B cell (primary cell): ENCODE data around the gene RAB26. TPM values are rescaled to one million over a fixed set of nuclear protein-coding genes. Genes with fewer than 3 reads are reported as not detected.
A peak's percentile ranks its signal among the peaks of the same experiment; 100 is the strongest.
"Not testable (repeated sequence)": the region's sequence is repeated elsewhere in the genome, so short reads cannot be mapped to it uniquely, and the experiment has no call there.

Experiments used
- ATAC-seq: fragments of 200-7000 bp; cut with Tn5 transposase; one replicate; pipeline ENCODE4 v1.10.0; 2021; ENCODE audit warnings: low read depth, mild to moderate bottlenecking, moderate number of reproducible peaks, moderate library complexity
- CTCF ChIA-PET: fragments of 350-600 bp; sonication (Branson Sonifier 250); formaldehyde crosslinking; loops from one replicate; lab custom pipeline; 2021; ENCODE audit warnings: antibody characterized with exemption, inconsistent platforms; lab: Charles Lee
- POLR2A ChIA-PET: fragments of 350-600 bp; sonication (Branson Sonifier 250); formaldehyde crosslinking; loops from one replicate; lab custom pipeline; 2021; ENCODE audit warnings: antibody characterized with exemption; lab: Charles Lee
- DNase-seq: peaks from one replicate; pipeline ENCODE4 v3.0.0; 2013
- H2AFZ ChIP-seq: 2 replicates; pipeline ENCODE4 v1.6.1; 2012; ENCODE audit warnings: mild to moderate bottlenecking, low read depth, low read length; ENCODE audit not compliant: insufficient read depth, poor library complexity, severe bottlenecking
- H3K27ac ChIP-seq, 2 donors: 1 replicate in 1 of 2; 2 replicates in 1 of 2; pipeline ENCODE4 v1.5.1; 2012 to 2013; ENCODE audit warnings: low read length in 2 of 2, mild to moderate bottlenecking in 2 of 2, moderate library complexity in 1 of 2
- H3K27me3 ChIP-seq, 4 experiments: fragments of 200-600 bp in 1 of 4; sonication (generic) in 1 of 4; replicated peaks in 1 of 4; 1 replicate in 2 of 4; 2 replicates in 2 of 4; pipeline versions ENCODE4 v1.6.1 to v1.7.0; 2013 to 2016; ENCODE audit warnings: low read length in 3 of 4, mild to moderate bottlenecking in 2 of 4, mixed read lengths in 1 of 4, moderate library complexity in 1 of 4; ENCODE audit not compliant: insufficient read depth in 4 of 4, control insufficient read depth in 3 of 4; ENCODE audit errors: control extremely low read depth in 1 of 4
- H3K36me3 ChIP-seq, 2 experiments: replicated peaks in 1 of 2; 1 replicate in 1 of 2; 2 replicates in 1 of 2; pipeline versions ENCODE4 v1.6.1 to v1.7.1; 2013; ENCODE audit warnings: low read length in 1 of 2; ENCODE audit not compliant: insufficient read depth in 2 of 2, control insufficient read depth in 1 of 2; ENCODE audit errors: control extremely low read depth in 1 of 2, extremely low read depth in 1 of 2
- H3K4me1 ChIP-seq, 2 donors: fragments of 200-600 bp in 1 of 2; sonication (generic) in 1 of 2; 1 replicate in 1 of 2; 2 replicates in 1 of 2; pipeline versions ENCODE4 v1.5.1 to v1.6.1; 2013 to 2017; ENCODE audit warnings: low read length in 2 of 2; ENCODE audit not compliant: control insufficient read depth in 2 of 2, insufficient read depth in 2 of 2
- H3K4me2 ChIP-seq: replicated peaks from 2 replicates; pipeline ENCODE3; 2012; ENCODE audit warnings: mild to moderate bottlenecking, low read depth, low read length; ENCODE audit not compliant: poor library complexity, severe bottlenecking
- H3K4me3 ChIP-seq, 5 experiments: fragments of 200-600 bp in 1 of 5; sonication (generic) in 1 of 5; 1 replicate in 3 of 5; 2 replicates in 2 of 5; pipeline versions ENCODE4 v1.5.1 to v1.7.0; 2011 to 2016; ENCODE audit warnings: low read length in 4 of 5, mild to moderate bottlenecking in 4 of 5, low read depth in 2 of 5, control low read depth in 1 of 5, moderate library complexity in 1 of 5; ENCODE audit not compliant: insufficient read depth in 1 of 5; ENCODE audit errors: control extremely low read depth in 1 of 5, extremely low read depth in 1 of 5
- H3K79me2 ChIP-seq: fragments of 200-600 bp; sonication (generic); one replicate; pipeline ENCODE4 v1.6.0; 2016; ENCODE audit warnings: low read length; ENCODE audit not compliant: control insufficient read depth, insufficient read depth
- H3K9ac ChIP-seq: fragments of 200-600 bp; sonication (generic); 2 replicates; pipeline ENCODE4 v1.6.1; 2017; ENCODE audit warnings: mild to moderate bottlenecking, low read length, moderate library complexity
- H3K9me3 ChIP-seq, 3 donors: one replicate each; pipeline versions ENCODE4 v1.6.1 to v1.7.1; 2013; ENCODE audit warnings: low read length in 2 of 3; ENCODE audit not compliant: control insufficient read depth in 2 of 3, insufficient read depth in 1 of 3; ENCODE audit errors: control extremely low read depth in 1 of 3
- H4K20me1 ChIP-seq: 2 replicates; pipeline ENCODE4 v1.6.0; 2012; ENCODE audit warnings: mild to moderate bottlenecking, low read length; ENCODE audit not compliant: insufficient read depth, control insufficient read depth, poor library complexity, severe bottlenecking
- H3K27ac Mint-ChIP-seq: one replicate; pipeline ENCODE4 v1.8.0; 2021; ENCODE audit warnings: mixed read lengths
- H3K27me3 Mint-ChIP-seq: one replicate; pipeline ENCODE4 v1.8.0; 2021; ENCODE audit warnings: mixed read lengths
- H3K4me1 Mint-ChIP-seq: one replicate; pipeline ENCODE4 v1.8.0; 2021; ENCODE audit warnings: mixed read lengths
- H3K4me3 Mint-ChIP-seq: one replicate; pipeline ENCODE4 v1.8.0; 2021; ENCODE audit warnings: mixed read lengths
- H3K9me3 Mint-ChIP-seq: one replicate; pipeline ENCODE4 v1.8.0; 2022; ENCODE audit warnings: mixed read lengths; ENCODE audit not compliant: insufficient read depth
- EZH2 ChIP-seq: IDR thresholded peaks from 2 replicates; pipeline ENCODE4 v1.6.1; 2012; ENCODE audit warnings: borderline replicate concordance, low read depth, mild to moderate bottlenecking, moderate library complexity, low read length; ENCODE audit not compliant: insufficient read depth, poor library complexity, severe bottlenecking
- WGBS: methylation state at CpG from one replicate; pipeline ENCODE4 v1.1.5; 2013; ENCODE audit warnings: missing lambda C conversion rate; ENCODE audit not compliant: insufficient coverage; 5-methylcytosine and 5-hydroxymethylcytosine counted together
- intact Hi-C: fragments of 100-400 bp; cut with micrococcal nuclease; formaldehyde crosslinking; loops from one replicate; pipeline ENCODE4 v1.10.0; 2022
- polyA plus RNA-seq: library from polyadenylated mRNA; depleted of rRNA; stranded (reverse); fragments of >200 nt; gene quantifications from 2 replicates; pipeline ENCODE4 v1.2.3, GENCODE V29; 2012
- total RNA-seq, 2 donors: library from RNA; stranded (reverse); fragments of 120-200 nt in 1 of 2; gene quantifications; 1 replicate in 1 of 2; 2 replicates in 1 of 2; pipeline versions ENCODE4 v1.2.3 to v1.2.4, GENCODE V29; 2013 to 2022
- TF ChIP-seq, protein P1 (sequence below): fragments of 200-600 bp; IDR thresholded peaks from one replicate; pipeline ENCODE4 v1.8.0; 2022; ENCODE audit warnings: antibody characterized with exemption, mild to moderate bottlenecking

Gene RAB26
- total and polyA plus RNA-seq, 2 donors (not counting 1 experiment from before 2014, with no cell fraction given) = 0.62 to 1.2 TPM

DNA sequence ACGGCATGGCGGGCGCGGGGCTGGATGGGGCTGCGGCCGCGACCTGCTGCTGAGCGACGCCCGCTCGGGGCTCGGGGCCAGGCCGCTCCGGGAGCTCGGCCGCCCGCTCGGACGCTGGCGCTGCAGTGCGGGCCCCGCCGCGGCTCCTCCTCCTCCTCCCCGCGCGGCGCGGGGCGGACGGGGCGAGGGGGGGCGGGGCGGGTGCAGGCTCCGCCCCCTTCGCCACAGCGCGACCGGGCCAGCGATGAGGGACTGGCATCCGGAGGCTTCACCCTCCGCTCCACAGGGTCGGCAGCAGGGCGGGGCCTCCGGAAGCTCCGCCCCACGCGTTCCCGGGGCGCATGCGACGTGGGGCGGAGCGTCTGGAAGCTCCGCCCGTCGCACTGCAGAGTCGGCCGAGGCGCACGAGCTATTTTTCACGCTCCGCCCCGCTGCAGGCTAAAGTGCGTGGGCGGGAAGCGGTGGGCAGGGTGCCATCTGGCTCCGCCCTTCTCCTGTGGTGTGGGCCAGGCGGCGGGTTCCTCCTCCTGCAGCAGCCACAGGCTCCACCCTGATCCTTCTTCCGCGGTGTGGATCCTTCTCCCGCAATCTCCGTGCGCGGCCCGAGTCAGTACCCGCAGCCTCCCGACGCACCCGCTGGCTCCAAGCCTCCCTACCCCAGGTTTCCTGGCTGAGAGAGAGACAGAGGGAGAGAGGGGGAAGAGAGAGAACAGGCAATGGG, 12.5 kb upstream of the RAB26 start, which contains the start of gene PKD1:
PKD1 (minus strand) TSS at position 129 of the 721 bp plus-strand sequence. CDS start 209 bp downstream, outside the sequence.
- H3K36me3 ChIP-seq, H3K27me3 ChIP-seq, H3K79me2 ChIP-seq, H4K20me1 ChIP-seq, H3K9me3 ChIP-seq, H3K27me3 Mint-ChIP-seq, H3K9me3 Mint-ChIP-seq: not testable (repeated sequence)
- Mint-ChIP-seq H3K4me1 (peaks cover 10% of the 10 kb centered on the region), H3K27ac (peak within 1 kb of the TSS; percentile 99), H3K4me3 (peak within 1 kb of the TSS; percentile 97)
- Histone ChIP-seq H3K4me2 (peak within 1 kb of the TSS; percentile 68), H2AFZ (peak within 1 kb of the TSS; percentile 60), H3K4me1 (peaks cover 4 to 10% of the 10 kb centered on the region in 2 donors), H3K4me3 (peak within 1 kb of the TSS in 4 of 5 experiments; percentile 37 to 56 (median 50)), H3K27ac (peak within 1 kb of the TSS; percentile 45 to 61), H3K9ac (peak within 1 kb of the TSS; percentile 58)
- ChIA-PET CTCF (interaction anchor here (0.8 to 2.0 kb wide), 2 partner anchors 19 to 114 kb away, joined by 4 to 11 read pairs; partner anchors contain the start of gene TRAF7), POLR2A (interaction anchor here (0.6 to 1.3 kb wide), 3 partner anchors 16 to 1783 kb away, joined by 3 read pairs; partner anchors contain the start of gene RPS2)
- intact Hi-C loops = loop anchor here (1.0 kb wide), 1 partner anchor 19 kb away; the partner anchor contains the start of gene TRAF7
- ATAC-seq (peak; percentile 77), DNase-seq (peak; percentile 95)
- WGBS = under 1% methylated on average over 39 of the region's 81 CpGs

DNA sequence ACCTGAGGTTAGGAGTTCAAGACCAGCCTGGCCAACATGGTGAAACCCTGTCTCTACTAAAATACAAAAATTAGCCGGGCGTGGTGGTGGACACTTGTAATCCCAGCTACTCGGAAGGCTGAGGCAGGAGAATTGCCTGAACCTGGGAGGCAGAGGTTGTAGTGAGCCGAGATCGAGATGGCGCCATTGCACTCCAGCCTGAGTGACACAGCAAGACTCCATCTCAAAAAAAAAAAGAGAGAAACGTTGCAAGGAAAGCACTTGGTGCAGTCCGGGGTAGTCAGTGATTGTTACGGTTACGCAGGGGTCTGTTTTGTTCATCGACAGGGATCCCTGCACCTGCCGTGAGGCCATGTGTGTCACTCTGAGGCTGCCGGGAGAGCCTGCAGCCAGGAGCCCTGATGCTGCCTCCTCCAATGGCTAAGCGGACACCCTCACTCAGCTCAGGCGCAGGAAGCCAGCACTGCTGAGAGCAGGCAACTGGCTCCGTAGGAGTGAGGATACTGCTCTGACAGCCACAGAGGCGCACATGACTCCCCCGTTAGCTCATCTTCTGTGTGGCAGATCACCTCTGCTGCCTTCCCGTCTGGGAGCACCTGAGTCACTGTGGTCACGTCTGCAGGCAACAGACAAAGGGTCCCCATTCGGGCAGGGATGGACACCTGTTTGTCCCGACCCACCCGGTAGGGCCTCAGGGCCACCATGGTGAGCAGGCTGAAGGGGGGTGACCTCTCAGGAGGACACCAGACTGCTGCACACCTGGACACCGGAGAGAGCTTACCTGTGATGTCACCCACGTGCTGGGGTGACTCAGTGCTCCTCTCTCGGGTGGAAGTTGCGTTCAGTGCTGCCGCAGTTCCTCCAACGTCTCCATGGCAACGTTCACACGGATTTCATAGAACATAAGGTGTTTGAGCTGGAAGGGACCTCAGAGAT, 5.2 kb upstream of the RAB26 start:
- no peak overlapping the region for H3K27ac ChIP-seq
- no peaks in the 10 kb centered on the region for H4K20me1 ChIP-seq
- no peaks in the 10 kb centered on the region for H3K9me3 ChIP-seq
- H3K79me2 ChIP-seq = no peaks in the 10 kb centered on the region
- H3K4me1 Mint-ChIP-seq = peaks cover 7% of the 10 kb centered on the region
- intact Hi-C loops = loop anchor here (10.0 kb wide), 1 partner anchor 278 kb away; no protein-coding TSS in a partner anchor
- no peak overlapping the region for H3K27ac Mint-ChIP-seq
- H3K36me3 ChIP-seq = no peaks in the 10 kb centered on the region
- no peak overlapping the region for H2AFZ ChIP-seq
- DNase-seq (peak; percentile 22), ATAC-seq (no peak)
- ChIA-PET POLR2A (no interaction called here), CTCF (interaction anchor here (1.1 kb wide), 1 partner anchor 139 kb away, joined by 3 read pairs; no protein-coding TSS in a partner anchor)
- no peak overlapping the region for H3K4me2 ChIP-seq
- H3K27me3 Mint-ChIP-seq = no peaks in the 10 kb centered on the region
- H3K9me3 Mint-ChIP-seq = no peaks in the 10 kb centered on the region
- H3K4me3 Mint-ChIP-seq = no peak overlapping the region
- H3K9ac ChIP-seq = no peak overlapping the region
- TF ChIP-seq EZH2 = no peak
- TF ChIP-seq, protein P1, sequence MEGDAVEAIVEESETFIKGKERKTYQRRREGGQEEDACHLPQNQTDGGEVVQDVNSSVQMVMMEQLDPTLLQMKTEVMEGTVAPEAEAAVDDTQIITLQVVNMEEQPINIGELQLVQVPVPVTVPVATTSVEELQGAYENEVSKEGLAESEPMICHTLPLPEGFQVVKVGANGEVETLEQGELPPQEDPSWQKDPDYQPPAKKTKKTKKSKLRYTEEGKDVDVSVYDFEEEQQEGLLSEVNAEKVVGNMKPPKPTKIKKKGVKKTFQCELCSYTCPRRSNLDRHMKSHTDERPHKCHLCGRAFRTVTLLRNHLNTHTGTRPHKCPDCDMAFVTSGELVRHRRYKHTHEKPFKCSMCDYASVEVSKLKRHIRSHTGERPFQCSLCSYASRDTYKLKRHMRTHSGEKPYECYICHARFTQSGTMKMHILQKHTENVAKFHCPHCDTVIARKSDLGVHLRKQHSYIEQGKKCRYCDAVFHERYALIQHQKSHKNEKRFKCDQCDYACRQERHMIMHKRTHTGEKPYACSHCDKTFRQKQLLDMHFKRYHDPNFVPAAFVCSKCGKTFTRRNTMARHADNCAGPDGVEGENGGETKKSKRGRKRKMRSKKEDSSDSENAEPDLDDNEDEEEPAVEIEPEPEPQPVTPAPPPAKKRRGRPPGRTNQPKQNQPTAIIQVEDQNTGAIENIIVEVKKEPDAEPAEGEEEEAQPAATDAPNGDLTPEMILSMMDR = no peak
- WGBS = 84% methylated on average over 31 of the region's 31 CpGs
- peaks cover 5 to 11% of the 10 kb centered on the region in 2 donors for H3K4me1 ChIP-seq
- H3K27me3 ChIP-seq = no peaks in the 10 kb centered on the region
- H3K4me3 ChIP-seq = no peak overlapping the region
